Testis (tissue), 2 donors: ENCODE measurements around the gene ZNF14.

ENCODE experiments used
- POLR2A ChIP-seq: fragments of 450-650 bp; IDR thresholded peaks from one replicate; pipeline ENCODE4 v1.6.1; 2017; ENCODE audit warnings: antibody characterized with exemption, mild to moderate bottlenecking, moderate library complexity
- TF ChIP-seq, protein P1 (sequence below), 3 experiments: fragments of 450-650 bp in 2 of 3; fragments of 200-600 bp in 1 of 3; sonication (generic) in 1 of 3; IDR thresholded peaks; one replicate each; pipeline ENCODE4 v1.5.1; 2016 to 2019; ENCODE audit warnings: antibody characterized with exemption in 3 of 3, mild to moderate bottlenecking in 2 of 3, moderate library complexity in 1 of 3

GRCh38 chr19:19778666-19779065 is 45.8 kb upstream of the ZNF14 start:
- TF ChIP-seq POLR2A, result no peak
- TF ChIP-seq, protein P1, sequence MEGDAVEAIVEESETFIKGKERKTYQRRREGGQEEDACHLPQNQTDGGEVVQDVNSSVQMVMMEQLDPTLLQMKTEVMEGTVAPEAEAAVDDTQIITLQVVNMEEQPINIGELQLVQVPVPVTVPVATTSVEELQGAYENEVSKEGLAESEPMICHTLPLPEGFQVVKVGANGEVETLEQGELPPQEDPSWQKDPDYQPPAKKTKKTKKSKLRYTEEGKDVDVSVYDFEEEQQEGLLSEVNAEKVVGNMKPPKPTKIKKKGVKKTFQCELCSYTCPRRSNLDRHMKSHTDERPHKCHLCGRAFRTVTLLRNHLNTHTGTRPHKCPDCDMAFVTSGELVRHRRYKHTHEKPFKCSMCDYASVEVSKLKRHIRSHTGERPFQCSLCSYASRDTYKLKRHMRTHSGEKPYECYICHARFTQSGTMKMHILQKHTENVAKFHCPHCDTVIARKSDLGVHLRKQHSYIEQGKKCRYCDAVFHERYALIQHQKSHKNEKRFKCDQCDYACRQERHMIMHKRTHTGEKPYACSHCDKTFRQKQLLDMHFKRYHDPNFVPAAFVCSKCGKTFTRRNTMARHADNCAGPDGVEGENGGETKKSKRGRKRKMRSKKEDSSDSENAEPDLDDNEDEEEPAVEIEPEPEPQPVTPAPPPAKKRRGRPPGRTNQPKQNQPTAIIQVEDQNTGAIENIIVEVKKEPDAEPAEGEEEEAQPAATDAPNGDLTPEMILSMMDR (IDR thresholded peaks at IDR 0.05), result no peak
